CD4-positive, alpha-beta T cell (primary cell): ENCODE measurements around the gene FCRL6. TPM values are rescaled to one million over a fixed set of nuclear protein-coding genes. Genes with fewer than 3 reads are reported as not detected.

Source experiments
- ATAC-seq: fragments of 200-7000 bp; cut with Tn5 transposase; one replicate; pipeline ENCODE4 v1.10.0; 2022; ENCODE audit warnings: mild to moderate bottlenecking; ENCODE audit not compliant: poor library complexity
- CTCF ChIA-PET: fragments of 350-600 bp; sonication (Branson Sonifier 250); formaldehyde crosslinking; loops from one replicate; lab custom pipeline; 2021; ENCODE audit warnings: antibody characterized with exemption, inconsistent platforms; lab: Charles Lee
- POLR2A ChIA-PET: fragments of 350-600 bp; sonication (Branson Sonifier 250); formaldehyde crosslinking; loops from one replicate; lab custom pipeline; 2021; ENCODE audit warnings: antibody characterized with exemption, inconsistent platforms; lab: Charles Lee
- DNase-seq, 14 experiments: peaks; one replicate each; pipeline ENCODE4 v3.0.0-alpha.2; 2013 to 2020; ENCODE audit warnings: mixed read lengths in 2 of 14
- H3K27ac ChIP-seq, 2 donors: one replicate each; pipeline versions ENCODE4 v1.5.1 to v1.7.0; 2013; ENCODE audit warnings: low read length in 2 of 2, low read depth in 1 of 2, mild to moderate bottlenecking in 1 of 2
- H3K27me3 ChIP-seq, 2 experiments: 1 replicate in 1 of 2; 2 replicates in 1 of 2; pipeline versions ENCODE4 v1.6.1 to v1.7.0; 2013; ENCODE audit warnings: low read length in 2 of 2, control low read depth in 1 of 2, mild to moderate bottlenecking in 1 of 2, moderate library complexity in 1 of 2; ENCODE audit not compliant: insufficient read depth in 2 of 2, control insufficient read depth in 1 of 2
- H3K36me3 ChIP-seq: one replicate; pipeline ENCODE4 v1.6.1; 2013; ENCODE audit warnings: low read length, control low read depth; ENCODE audit not compliant: insufficient read depth
- H3K4me1 ChIP-seq: one replicate; pipeline ENCODE4 v1.6.1; 2013; ENCODE audit warnings: low read length, control low read depth; ENCODE audit not compliant: insufficient read depth
- H3K4me3 ChIP-seq: one replicate; pipeline ENCODE4 v1.5.1; 2013; ENCODE audit warnings: mild to moderate bottlenecking, low read length, moderate library complexity
- H3K9me3 ChIP-seq, 2 experiments: 1 replicate in 1 of 2; 2 replicates in 1 of 2; pipeline versions ENCODE4 v1.6.1 to v1.7.0; 2013; ENCODE audit warnings: low read length in 2 of 2, mild to moderate bottlenecking in 2 of 2, control low read depth in 1 of 2, moderate library complexity in 1 of 2; ENCODE audit not compliant: control insufficient read depth in 1 of 2, insufficient read depth in 1 of 2
- H3K27ac Mint-ChIP-seq: one replicate; pipeline ENCODE4 v1.8.0; 2020; ENCODE audit warnings: mixed read lengths
- H3K27me3 Mint-ChIP-seq: one replicate; pipeline ENCODE4 v1.8.0; 2021; ENCODE audit warnings: mixed read lengths
- H3K36me3 Mint-ChIP-seq: one replicate; pipeline ENCODE4 v1.8.0; 2021; ENCODE audit warnings: low read depth, mixed read lengths
- H3K4me1 Mint-ChIP-seq: one replicate; pipeline ENCODE4 v1.8.0; 2021; ENCODE audit warnings: low read depth, mixed read lengths
- H3K4me3 Mint-ChIP-seq: one replicate; pipeline ENCODE4 v1.8.0; 2020; ENCODE audit warnings: mild to moderate bottlenecking, mixed read lengths
- H3K9me3 Mint-ChIP-seq: one replicate; pipeline ENCODE4 v1.8.0; 2020; ENCODE audit warnings: mixed read lengths
- CTCF ChIP-seq: fragments of 200-600 bp; IDR thresholded peaks from one replicate; pipeline ENCODE4 v1.8.0; 2022; ENCODE audit warnings: antibody characterized with exemption, mild to moderate bottlenecking
- intact Hi-C, 2 experiments: fragments of 100-400 bp; cut with DNase I in 1 of 2; cut with micrococcal nuclease in 1 of 2; formaldehyde crosslinking; loops; one replicate each; pipeline versions ENCODE4 v1.15.1 to v1.9.0; 2023 to 2025; cut with DNase I, micrococcal nuclease
- total RNA-seq, 174 experiments: library from RNA in 2 of 174; stranded (reverse) in 2 of 174; gene quantifications; one replicate each; pipeline ENCODE4 v1.2.3 and lab custom pipeline; 2021 to 2026

Gene FCRL6
- total RNA-seq, 2 experiments from 2014 or later: 0.28 to 0.52 TPM

GRCh38 chr1:159771127-159771895, 30.8 kb upstream of the FCRL6 start:
- Mint-ChIP-seq H3K27ac (no peak overlapping the region), H3K9me3 (no peaks in the 10 kb centered on the region), H3K4me3 (no peak overlapping the region), H3K36me3 (no peaks in the 10 kb centered on the region), H3K4me1 (no peaks in the 10 kb centered on the region), H3K27me3 (peaks cover 22% of the 10 kb centered on the region)
- ATAC-seq (no peak), DNase-seq (no peak)
- Histone ChIP-seq H3K4me3 (no peak overlapping the region), H3K27me3 (peaks cover 0 to 3% of the 10 kb centered on the region in 2 experiments), H3K27ac (no peak overlapping the region), H3K9me3 (no peaks in the 10 kb centered on the region), H3K4me1 (no peaks in the 10 kb centered on the region), H3K36me3 (no peaks in the 10 kb centered on the region)
- CTCF ChIA-PET: no interaction called here
- intact Hi-C loops: loop anchor here in 1 of 2 experiments (10.0 kb wide), 1 partner anchor 1633 kb away; no protein-coding TSS in a partner anchor
- POLR2A ChIA-PET: no interaction called here
- no peak for TF ChIP-seq CTCF

GRCh38 chr1:159774465-159774864, 27.7 kb upstream of the FCRL6 start:
- no peak for DNase-seq
- Histone ChIP-seq H3K27me3 (peaks cover 0 to 3% of the 10 kb centered on the region in 2 experiments), H3K4me1 (peaks cover under 1% of the 10 kb centered on the region), H3K27ac (no peak overlapping the region), H3K4me3 (no peak overlapping the region), H3K9me3 (no peaks in the 10 kb centered on the region), H3K36me3 (no peaks in the 10 kb centered on the region)
- intact Hi-C loops: loop anchor here in 1 of 2 experiments (10.0 kb wide), 1 partner anchor 1630 kb away; no protein-coding TSS in a partner anchor
- Mint-ChIP-seq H3K4me1 (peaks cover 5% of the 10 kb centered on the region), H3K36me3 (no peaks in the 10 kb centered on the region), H3K27me3 (peaks cover 13% of the 10 kb centered on the region), H3K9me3 (no peaks in the 10 kb centered on the region), H3K4me3 (no peak overlapping the region), H3K27ac (no peak overlapping the region)
- POLR2A ChIA-PET: no interaction called here
- ATAC-seq: no peak
- no peak for TF ChIP-seq CTCF
- CTCF ChIA-PET: no interaction called here

GRCh38 chr1:159775716-159776115, 26.4 kb upstream of the FCRL6 start:
- peaks cover 9% of the 10 kb centered on the region for H3K4me1 ChIP-seq
- CTCF ChIA-PET: no interaction called here
- TF ChIP-seq CTCF: no peak

More at GRCh38 chr1:159775716-159776115, 26.4 kb upstream of the FCRL6 start:
- Mint-ChIP-seq H3K36me3 (no peaks in the 10 kb centered on the region), H3K4me1 (peaks cover 16% of the 10 kb centered on the region), H3K27ac (no peak overlapping the region), H3K27me3 (peaks cover 11% of the 10 kb centered on the region), H3K9me3 (no peaks in the 10 kb centered on the region), H3K4me3 (no peak overlapping the region)
- H3K27me3 ChIP-seq: peaks cover 0 to 3% of the 10 kb centered on the region in 2 experiments
- no peak for DNase-seq
- POLR2A ChIA-PET: no interaction called here
- ATAC-seq: no peak
- H3K4me3 ChIP-seq: no peak overlapping the region
- intact Hi-C loops: loop anchor here in 1 of 2 experiments (5.0 to 10.0 kb wide), 2 partner anchors 172 to 1629 kb away; partner anchors contain the start of gene IGSF9
- H3K9me3 ChIP-seq: no peaks in the 10 kb centered on the region
- H3K27ac ChIP-seq: no peak overlapping the region
- no peaks in the 10 kb centered on the region for H3K36me3 ChIP-seq
